ENCODE results near the gene NUCKS1.

DNA sequence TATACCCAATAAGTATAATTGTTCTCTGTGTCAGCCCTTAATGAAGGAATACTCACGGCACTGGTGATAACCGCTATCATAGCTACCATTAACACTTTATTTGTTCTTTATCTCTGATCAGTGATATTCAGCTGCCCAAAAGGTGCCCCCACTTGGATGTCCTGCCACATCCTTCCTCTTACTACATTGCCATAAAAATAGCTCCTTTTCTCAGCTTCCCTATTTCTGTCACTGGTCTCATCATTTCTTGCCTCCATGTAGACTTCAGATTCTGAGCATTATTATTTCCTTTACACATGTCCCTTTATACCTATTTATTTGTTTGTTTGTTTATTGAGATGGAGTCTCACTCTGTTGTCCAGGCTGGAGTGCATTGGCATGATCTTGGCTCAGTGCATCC lies 28.0 kb upstream of the NUCKS1 start:
- TF ChIP-seq CTCF (IDR thresholded peaks at IDR 0.05) (no peak), POLR2AphosphoS5 (IDR thresholded peaks at IDR 0.05; ENCODE audit: low read depth, low read length) (no peak), TEAD4 (IDR thresholded peaks at IDR 0.05; ENCODE audit: borderline replicate concordance, insufficient read depth) (no peak), MAX (IDR thresholded peaks at IDR 0.05; ENCODE audit: low read depth) (no peak), USF2 (IDR thresholded peaks at IDR 0.05; ENCODE audit: borderline replicate concordance, low read depth, low read length) (no peak), FOXJ3 (CRISPR knock-in tag; IDR thresholded peaks at IDR 0.05) (no peak), MXI1 (IDR thresholded peaks at IDR 0.05; ENCODE audit: low read depth, low read length) (no peak), FOSL2 (IDR thresholded peaks at IDR 0.05; ENCODE audit: borderline replicate concordance, low read depth) (no peak), RAD21 (IDR thresholded peaks at IDR 0.05; ENCODE audit: low read length) (no peak), EZH2phosphoT487 (IDR thresholded peaks at IDR 0.05; ENCODE audit: borderline replicate concordance, low read depth) (no peak)
- TF ChIP-seq, protein P1, sequence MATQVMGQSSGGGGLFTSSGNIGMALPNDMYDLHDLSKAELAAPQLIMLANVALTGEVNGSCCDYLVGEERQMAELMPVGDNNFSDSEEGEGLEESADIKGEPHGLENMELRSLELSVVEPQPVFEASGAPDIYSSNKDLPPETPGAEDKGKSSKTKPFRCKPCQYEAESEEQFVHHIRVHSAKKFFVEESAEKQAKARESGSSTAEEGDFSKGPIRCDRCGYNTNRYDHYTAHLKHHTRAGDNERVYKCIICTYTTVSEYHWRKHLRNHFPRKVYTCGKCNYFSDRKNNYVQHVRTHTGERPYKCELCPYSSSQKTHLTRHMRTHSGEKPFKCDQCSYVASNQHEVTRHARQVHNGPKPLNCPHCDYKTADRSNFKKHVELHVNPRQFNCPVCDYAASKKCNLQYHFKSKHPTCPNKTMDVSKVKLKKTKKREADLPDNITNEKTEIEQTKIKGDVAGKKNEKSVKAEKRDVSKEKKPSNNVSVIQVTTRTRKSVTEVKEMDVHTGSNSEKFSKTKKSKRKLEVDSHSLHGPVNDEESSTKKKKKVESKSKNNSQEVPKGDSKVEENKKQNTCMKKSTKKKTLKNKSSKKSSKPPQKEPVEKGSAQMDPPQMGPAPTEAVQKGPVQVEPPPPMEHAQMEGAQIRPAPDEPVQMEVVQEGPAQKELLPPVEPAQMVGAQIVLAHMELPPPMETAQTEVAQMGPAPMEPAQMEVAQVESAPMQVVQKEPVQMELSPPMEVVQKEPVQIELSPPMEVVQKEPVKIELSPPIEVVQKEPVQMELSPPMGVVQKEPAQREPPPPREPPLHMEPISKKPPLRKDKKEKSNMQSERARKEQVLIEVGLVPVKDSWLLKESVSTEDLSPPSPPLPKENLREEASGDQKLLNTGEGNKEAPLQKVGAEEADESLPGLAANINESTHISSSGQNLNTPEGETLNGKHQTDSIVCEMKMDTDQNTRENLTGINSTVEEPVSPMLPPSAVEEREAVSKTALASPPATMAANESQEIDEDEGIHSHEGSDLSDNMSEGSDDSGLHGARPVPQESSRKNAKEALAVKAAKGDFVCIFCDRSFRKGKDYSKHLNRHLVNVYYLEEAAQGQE (IDR thresholded peaks at IDR 0.05; ENCODE audit: low read depth, low read length), result no peak
